Dermis lymphatic vessel endothelial cell (primary cell): ENCODE measurements around the gene DND1. TPM values are rescaled to one million over a fixed set of nuclear protein-coding genes. Genes with fewer than 3 reads are reported as not detected.

Source experiments
- total RNA-seq: library from RNA; depleted of rRNA; stranded (reverse); fragments of >200 nt; gene quantifications from 2 replicates; pipeline ENCODE4 v1.2.1, GENCODE V29; 2014

DND1 gene
- total RNA-seq: under 0.01 and 0.09 TPM in 2 replicates

GRCh38 chr5:140673187-140673976, at the start of gene DND1:
DND1 (minus strand) TSS chr5:140673576; CDS start chr5:140673542, 34 bp downstream.

GRCh38 chr5:140700177-140701144, 27.1 kb upstream of the DND1 start, which contains the start of gene ZMAT2:
ZMAT2 (plus strand) TSS chr5:140700447; CDS start chr5:140700461, 14 bp downstream.

GRCh38 chr5:140690941-140691924, 17.9 kb upstream of the DND1 start, which contains the start of the genes HARS1 and HARS2:
HARS1 (minus strand) TSS chr5:140691370; CDS start chr5:140691304, 66 bp downstream.
HARS2 (plus strand) TSS chr5:140691455; CDS start chr5:140691649, 194 bp downstream.

GRCh38 chr5:140664359-140665119, 8.8 kb downstream of the DND1 start, which contains the start of gene WDR55:
WDR55 (plus strand) TSS chr5:140664904; CDS start chr5:140664913, 9 bp downstream.

GRCh38 chr5:140639148-140639981, 34.0 kb downstream of the DND1 start, which contains the start of gene TMCO6:
TMCO6 (plus strand) TSS chr5:140639451; CDS start chr5:140639528, 77 bp downstream.

GRCh38 chr5:140633021-140633471, 40.3 kb downstream of the DND1 start, which contains the start of gene CD14:
CD14 (minus strand) TSS chr5:140633175; CDS start chr5:140633071, 104 bp downstream.

Other genes with a start within 250 kb of the DND1 start
- 1.6 and 2.2 TPM in 2 replicates for gene EIF4EBP3, start 125.9 kb downstream of the DND1 start, total RNA-seq
- gene SRA1, start 116.1 kb downstream of the DND1 start, total RNA-seq: 15.0 and 16.5 TPM in 2 replicates
- 5.1 and 6.2 TPM in 2 replicates for gene APBB3, start 109.0 kb downstream of the DND1 start, total RNA-seq
- gene SLC35A4, start 108.7 kb downstream of the DND1 start, total RNA-seq: 22.3 and 26.7 TPM in 2 replicates
- 1.3 and 1.6 TPM in 2 replicates for gene CD14, start 40.4 kb downstream of the DND1 start, total RNA-seq
- gene TMCO6, start 34.1 kb downstream of the DND1 start, total RNA-seq: 9.8 and 11.7 TPM in 2 replicates
- 53.3 and 90.9 TPM in 2 replicates for gene NDUFA2, start 25.9 kb downstream of the DND1 start, total RNA-seq
- 64.8 and 75.5 TPM in 2 replicates for gene IK, start 25.7 kb downstream of the DND1 start, total RNA-seq
- gene WDR55, start 8.7 kb downstream of the DND1 start, total RNA-seq: 25.9 and 28.6 TPM in 2 replicates
- 39.4 and 52.8 TPM in 2 replicates for gene HARS1, start 17.8 kb upstream of the DND1 start, total RNA-seq
- 22.0 and 26.9 TPM in 2 replicates for gene HARS2, start 17.9 kb upstream of the DND1 start, total RNA-seq
- gene ZMAT2, start 26.9 kb upstream of the DND1 start, total RNA-seq: 41.0 and 58.4 TPM in 2 replicates
- gene PCDHA1, start 112.6 kb upstream of the DND1 start, total RNA-seq: under 0.01 and 0.09 TPM in 2 replicates
- gene PCDHA2, start 121.3 kb upstream of the DND1 start, total RNA-seq: under 0.01 TPM in 1 of 2 replicates, not detected in the other
- 0.11 and 0.17 TPM in 2 replicates for gene PCDHA3, start 127.5 kb upstream of the DND1 start, total RNA-seq
- gene PCDHA4, start 133.5 kb upstream of the DND1 start, total RNA-seq: under 0.01 and 0.17 TPM in 2 replicates
- gene PCDHA5, start 148.0 kb upstream of the DND1 start, total RNA-seq: under 0.01 TPM in 1 of 2 replicates, not detected in the other
- 0.09 and 0.11 TPM in 2 replicates for gene PCDHA6, start 154.4 kb upstream of the DND1 start, total RNA-seq
- 0.17 and 0.33 TPM in 2 replicates for gene PCDHA7, start 160.7 kb upstream of the DND1 start, total RNA-seq
- under 0.01 and 0.09 TPM in 2 replicates for gene PCDHA8, start 167.6 kb upstream of the DND1 start, total RNA-seq
- under 0.01 and 0.09 TPM in 2 replicates for gene PCDHA9, start 174.8 kb upstream of the DND1 start, total RNA-seq
- gene PCDHA10, start 182.3 kb upstream of the DND1 start, total RNA-seq: under 0.01 and 0.09 TPM in 2 replicates
- gene PCDHA11, start 195.4 kb upstream of the DND1 start, total RNA-seq: under 0.01 and 0.09 TPM in 2 replicates
- under 0.01 TPM in 1 of 2 replicates, not detected in the other for gene PCDHA12, start 201.7 kb upstream of the DND1 start, total RNA-seq
- 0.09 TPM in 1 of 2 replicates, not detected in the other for gene PCDHA13, start 208.5 kb upstream of the DND1 start, total RNA-seq